NCI-H748 treated with DMSO at 0.1 percent for 48 hours (cell line): ENCODE measurements around the gene PRR13.
A peak's percentile ranks its signal among the peaks of the same experiment; 100 is the strongest.
"Not testable (repeated sequence)": the region's sequence is repeated elsewhere in the genome, so short reads cannot be mapped to it uniquely, and the experiment has no call there.

Source experiments
- DNase-seq: peaks from one replicate; lab custom pipeline; 2025; lab: John Stamatoyannopoulos, UW

PRR13 gene

DNA sequence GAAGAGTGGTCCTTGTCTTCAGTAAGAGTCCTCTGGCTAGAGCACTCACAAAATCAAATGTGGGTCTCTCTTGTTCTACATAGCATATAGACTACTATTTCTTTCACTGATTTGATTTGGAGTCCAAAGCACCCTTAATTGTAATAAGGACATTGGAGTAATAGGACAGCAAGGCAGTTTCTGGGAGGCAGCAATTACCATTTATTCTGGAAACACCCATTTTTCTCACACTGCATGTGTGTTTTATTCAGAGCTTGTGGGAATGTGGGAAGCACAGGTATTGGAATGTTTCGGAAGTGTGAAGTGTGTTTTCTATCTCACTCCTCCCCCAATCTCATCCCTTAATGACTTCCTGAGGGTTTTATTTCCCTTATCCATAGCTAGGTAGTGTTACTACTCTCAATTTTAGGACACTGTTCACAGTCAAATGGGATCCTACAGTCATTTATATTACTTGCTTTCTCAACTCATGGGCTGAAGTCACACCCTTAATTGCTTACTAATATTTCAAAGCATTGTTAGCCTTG lies 30.6 kb downstream of the PRR13 start:
- no peak for DNase-seq

DNA sequence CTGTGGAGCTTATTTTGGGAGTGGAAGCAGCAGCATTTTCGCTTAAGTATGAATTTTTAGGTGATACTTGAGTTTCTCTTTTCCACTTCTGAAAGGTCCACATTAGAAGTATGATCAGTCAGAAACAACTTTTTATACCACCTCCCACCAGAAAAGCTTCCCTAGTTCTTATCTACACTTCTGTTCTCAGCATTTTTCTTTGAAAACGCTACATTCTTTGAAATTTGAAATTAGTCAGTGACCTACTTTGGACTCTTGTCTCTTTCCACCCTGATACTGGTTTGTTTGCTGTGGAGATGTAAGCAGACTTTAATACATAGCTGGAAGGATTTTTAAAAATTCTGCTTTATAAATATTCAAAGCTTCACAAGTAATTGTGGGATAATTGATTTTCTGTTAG lies 32.5 kb downstream of the PRR13 start:
- no peak for DNase-seq

DNA sequence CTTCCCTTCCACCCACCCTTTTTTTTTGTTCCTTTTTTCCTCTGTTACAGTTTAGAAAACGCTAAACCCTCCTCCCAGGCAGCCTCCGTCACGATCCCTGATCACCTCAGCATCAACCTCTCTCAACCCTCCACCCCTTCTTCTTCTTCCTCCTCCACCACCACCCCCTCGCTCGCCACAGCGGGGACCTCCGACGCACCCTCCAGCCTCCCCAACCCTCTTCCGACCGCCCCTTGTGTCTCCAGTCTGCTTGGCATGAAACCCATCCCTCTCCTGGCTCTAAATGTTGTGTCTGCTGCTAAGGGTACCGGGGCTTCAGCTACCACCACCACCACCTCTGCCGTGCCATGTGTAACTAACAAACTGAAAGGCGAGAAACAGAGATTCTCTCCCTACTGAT lies 33.3 kb downstream of the PRR13 start:
- DNase-seq, result no peak

DNA sequence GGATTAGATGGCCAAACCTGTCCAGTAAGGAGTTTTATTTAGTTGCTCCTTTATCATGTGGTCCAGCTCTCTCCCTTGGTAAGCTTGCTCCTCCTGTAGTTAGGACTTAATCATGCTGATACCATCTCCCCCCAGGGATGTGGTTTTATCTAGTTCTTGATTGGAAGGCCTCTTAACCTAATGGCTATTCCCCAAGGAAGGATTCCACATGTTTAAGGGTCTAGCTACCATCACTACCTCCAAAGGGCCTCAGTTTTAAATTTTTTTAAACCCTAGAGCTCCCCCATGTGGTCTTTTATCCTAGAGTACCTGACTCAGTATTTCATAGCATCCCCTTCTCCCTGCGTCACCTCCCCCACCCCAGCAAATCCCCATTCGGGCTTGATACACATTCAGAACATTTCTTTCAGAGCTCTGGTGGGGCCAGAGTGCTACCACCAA lies 35.3 kb downstream of the PRR13 start:
- no peak for DNase-seq

DNA sequence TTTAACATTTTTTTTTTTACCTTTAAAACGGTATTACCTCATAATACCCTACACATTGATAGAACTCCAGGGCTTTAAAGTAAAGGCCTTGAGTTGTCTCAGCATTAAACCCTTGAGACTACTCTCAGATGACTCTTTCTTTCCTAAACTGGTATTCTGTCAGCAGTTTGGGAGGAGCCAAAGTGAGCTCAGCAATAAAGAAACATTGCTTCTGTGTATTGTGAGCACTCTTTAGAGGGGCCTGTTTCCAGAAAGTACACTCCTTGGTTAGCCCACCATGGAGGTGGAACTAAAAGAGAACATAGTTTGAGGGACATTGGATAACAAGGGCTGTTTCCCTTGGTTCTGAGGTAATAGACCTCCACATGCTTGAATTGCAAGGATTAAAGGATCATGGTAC lies 37.3 kb downstream of the PRR13 start:
- DNase-seq, result no peak

DNA sequence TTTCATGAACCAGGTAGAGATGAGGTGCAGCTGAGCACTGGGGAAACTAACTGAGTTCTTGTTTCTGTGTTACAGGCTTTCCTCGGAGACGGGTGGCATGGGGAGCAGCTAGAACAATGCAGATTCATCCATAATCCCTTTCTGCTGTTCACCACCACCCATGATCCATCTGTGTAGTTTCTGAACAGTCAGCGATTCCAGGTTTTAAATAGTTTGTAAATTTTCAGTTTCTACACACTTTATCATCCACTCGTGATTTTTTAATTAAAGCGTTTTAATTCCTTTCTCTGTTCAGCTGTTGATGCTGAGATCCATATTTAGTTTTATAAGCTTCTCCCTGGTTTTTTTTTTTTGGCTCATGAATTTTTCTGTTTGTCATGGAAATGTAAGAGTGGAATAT lies 37.8 kb downstream of the PRR13 start:
- no peak for DNase-seq

DNA sequence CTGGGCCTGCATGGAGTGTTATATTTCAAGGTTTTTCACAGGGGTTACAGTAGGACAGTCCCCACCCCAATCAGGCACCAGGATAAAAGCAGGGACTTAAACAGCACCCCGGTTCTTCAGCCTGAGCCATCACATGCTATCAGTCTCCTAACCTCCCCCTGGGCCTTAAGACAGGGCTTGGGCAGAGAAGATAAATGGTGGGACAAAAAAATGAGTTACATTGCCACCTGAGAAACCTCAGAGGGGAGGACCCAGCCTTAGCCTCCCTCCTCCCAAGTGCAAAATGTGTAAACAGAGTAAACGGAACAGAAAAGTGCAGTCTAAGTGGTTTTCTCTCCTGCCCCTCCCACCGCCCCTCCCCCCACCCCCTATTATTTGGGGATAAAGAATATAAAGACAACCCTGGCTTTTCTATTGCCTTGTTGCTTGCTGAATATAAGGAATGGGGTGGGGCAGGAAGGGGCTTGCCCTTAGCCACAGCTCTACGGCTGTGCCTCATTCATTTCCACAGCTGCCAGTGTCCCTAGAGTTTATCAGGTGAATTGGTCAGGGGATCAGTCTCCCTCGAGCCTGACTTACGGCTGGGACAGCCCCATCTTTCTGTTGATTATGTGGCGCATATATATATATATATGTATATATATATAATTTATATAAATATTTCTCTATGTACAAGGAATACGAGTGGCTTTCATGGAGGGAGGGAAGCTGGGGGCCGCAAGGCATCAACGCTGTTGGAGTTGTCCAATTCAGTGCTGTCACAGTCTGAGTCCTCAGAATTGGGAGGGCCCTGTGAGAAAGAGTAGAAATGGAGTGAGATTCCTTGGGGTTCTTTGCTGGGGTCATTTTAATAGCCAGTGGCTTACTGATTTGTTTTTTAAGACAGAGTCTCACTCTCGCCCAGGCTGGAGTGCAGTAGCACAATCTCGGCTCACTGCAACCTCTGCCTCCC lies 39.2 kb downstream of the PRR13 start:
- DNase-seq, result no peak

DNA sequence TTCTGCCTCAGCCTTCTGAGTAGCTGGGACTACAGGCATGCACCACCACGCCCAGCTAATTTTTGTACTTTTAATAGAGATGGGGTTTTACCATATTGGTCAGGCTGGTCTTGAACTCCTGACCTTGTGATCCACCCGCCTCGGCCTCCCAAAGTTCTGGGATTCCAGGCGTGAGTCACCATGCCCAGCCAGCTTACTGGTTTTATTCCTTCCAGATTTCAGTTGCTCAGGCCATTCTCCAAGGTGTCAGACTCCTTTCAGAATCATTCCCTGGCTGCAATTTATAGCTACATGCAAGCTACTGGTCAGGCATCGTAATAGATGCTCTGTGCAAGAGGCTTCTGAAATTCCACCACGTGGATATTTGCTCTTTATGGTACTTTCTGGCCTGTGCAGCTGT lies 39.9 kb downstream of the PRR13 start:
- not testable (repeated sequence) for DNase-seq

DNA sequence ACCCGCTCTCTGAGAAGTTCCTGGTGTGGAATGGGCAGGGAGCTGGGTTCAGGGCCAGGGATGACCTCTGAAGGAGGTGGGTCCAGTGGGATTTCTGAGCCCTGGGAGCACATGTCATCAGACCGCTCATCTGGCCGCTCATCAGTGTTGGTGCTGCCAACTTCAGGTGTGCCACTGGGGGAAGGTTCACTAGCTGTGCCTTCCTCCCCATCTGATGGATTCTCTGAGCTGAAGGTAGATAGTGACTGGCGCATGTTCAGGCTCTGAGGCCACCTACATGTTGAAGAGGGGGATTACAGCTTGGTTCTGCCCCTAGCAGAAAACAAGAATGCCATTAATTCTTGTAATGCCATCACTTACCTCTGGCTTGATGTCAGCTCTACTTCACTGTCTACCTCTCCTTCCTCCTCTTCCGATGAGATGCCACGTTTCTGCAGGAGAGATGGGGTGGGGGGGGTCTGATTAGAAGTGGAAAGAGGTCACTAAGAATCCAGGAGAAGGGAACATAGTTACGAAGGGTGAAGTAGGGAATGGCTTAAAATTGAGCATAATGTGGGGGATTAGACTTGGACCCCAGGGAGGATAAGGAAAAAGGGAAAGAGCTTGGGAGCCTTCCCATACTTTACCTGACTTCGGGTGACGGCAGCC lies 40.5 kb downstream of the PRR13 start:
- no peak for DNase-seq

DNA sequence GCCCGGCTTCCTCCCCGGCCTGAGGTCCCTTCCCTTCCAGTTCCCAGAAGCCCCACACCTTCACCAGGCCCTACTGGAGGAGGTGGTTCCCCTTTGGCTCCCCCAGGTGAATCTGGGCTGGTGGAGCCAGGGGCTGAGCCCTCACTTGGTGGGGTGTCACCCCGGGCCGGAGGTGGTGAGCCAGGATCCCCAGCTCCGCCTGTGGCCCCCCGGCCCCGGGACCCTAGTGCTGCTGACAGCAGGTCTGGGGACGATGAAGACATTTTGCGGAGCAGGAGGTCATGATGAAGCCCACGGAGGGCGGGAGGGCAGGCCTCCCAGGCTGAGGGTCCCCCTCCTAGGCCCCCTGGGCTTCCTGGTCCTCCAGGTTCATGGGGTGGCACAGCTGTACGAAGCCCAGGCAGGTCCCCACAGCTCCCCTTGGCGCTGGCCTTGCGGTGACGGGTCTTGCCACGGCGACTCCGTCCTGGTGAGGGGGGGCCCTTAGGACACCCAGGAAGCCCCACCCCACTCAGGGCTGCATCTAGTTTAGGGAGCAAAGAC lies 41.2 kb downstream of the PRR13 start:
- DNase-seq, result no peak

DNA sequence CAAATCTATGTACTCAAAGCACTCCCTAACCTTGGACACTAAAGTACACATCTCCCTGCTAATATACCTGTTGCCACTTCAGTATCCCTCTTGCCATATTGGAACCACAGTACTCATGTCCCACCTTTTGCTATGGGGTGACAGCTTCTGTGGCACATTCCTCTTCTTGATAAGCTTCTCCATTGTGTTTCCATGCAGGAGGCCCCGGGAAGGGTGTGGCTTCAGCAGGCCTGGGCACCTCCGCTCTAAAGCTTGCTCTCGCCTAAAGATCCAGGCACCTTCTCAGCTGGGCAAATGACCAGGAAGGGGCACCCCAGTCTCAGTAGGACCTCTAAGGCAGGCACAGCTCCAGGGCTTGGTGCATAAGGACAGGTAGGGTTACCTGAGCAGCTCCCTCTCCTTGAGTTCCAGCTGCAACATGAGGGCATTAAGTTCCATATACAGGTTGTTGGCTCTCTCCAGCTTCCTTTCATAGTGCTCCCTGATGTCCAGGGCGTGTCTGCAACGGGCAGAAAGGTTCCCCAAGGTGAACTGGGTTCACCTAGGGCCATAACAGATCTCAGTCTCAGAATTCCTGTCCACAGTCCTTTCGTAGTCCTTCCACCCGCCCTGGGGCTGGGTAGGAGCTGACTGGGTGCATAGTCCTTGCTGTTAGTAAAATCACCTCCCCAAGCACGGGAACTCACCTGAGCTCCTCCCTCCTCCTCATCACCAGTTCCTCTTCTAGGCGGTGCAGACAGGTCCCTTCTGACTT lies 41.9 kb downstream of the PRR13 start:
- DNase-seq, result no peak

DNA sequence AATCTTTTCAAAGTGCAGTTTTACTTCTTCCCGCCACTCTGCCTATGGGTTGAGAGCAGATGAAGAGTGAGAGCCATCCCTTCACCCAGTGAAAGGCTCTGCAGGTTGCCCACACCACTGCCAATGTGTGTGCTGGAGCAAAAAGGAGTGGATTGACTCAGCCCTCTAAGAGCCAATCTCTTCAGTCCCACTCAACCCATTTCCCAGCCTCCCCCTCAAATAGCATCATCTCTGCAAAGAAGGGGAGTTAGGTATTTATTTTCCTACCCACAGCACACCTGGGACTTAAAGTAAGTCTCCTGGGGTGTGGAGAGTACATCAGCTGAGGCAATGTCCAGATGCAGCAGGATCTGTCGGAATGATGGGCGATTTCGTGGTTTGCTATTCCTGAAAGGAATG lies 42.4 kb downstream of the PRR13 start:
- no peak for DNase-seq

DNA sequence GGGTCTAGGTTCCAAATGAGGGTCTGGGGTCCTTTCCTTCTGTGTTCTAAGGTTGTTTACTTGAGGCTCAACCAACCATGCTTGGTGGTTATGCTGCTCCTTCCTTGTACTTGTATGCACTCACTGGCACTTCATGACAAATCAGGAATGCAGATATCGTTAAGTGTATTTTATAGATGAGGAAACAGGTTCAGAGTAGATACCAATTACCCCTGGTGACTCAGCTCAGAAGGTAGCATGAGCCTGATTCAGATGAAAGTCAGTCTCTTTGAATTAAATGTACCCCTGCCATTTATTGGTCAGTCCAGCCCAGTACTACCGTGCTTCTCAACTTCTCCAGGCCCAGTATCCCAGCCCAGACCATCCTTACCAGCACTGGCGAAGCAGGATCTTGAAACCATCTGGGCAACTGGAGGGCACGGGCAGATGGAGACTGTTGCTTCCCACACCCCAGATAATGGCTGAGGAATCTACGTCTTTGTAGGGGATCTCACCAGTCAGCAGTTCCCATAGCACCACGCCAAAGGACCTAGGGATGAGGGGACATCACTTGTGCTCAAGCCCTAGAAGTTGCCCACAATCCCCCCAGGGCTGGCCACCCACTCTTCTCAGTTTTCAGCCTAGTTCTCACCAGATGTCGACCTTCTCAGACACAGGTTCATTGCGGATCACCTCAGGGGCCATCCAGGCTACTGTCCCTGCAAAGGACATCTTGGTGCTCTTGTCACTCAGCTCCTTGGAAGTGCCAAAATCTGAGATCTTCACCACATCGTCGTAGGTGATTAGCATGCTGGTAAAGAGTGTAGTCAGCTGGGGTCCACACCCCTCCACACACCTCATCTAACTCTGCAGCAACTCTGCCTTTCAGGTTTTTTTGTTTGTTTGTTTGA lies 43.4 kb downstream of the PRR13 start:
- no peak for DNase-seq

DNA sequence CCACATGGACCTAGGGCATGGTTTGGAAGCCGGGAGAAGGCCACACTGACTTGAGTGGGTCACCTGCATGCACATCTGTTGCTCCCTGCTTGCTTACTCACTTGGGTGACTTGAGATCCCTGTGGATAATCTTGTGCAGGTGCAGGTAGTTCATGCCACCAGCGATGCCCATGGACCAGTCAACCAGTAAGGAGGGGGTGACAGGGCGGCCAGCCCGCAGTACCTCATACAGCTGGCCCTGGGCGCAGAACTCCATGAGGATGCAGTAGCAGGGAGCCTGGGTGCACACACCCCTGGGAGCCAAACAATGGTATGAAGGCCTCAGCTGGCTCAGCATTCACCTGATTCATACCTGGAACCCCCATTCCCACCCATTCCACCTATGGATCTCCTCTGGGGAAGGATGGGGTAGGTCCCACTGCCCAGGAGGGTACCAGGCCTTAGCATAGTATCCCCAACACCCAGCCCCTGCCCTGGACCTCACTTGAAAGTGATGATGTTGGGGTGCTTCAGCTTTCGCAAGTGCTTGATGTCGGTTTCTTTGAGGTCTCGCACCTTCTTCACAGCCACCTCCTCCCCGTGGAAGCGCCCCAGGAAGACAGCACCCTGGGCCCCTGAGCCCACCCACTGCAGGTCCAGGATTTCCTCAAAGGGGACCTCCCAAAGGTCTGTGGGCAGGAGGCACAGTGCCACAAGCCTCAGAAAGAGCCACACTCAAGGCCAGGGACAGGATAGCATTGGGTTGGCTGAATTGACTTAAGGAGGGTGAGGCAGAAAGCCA lies 44.6 kb downstream of the PRR13 start:
- DNase-seq, result no peak

DNA sequence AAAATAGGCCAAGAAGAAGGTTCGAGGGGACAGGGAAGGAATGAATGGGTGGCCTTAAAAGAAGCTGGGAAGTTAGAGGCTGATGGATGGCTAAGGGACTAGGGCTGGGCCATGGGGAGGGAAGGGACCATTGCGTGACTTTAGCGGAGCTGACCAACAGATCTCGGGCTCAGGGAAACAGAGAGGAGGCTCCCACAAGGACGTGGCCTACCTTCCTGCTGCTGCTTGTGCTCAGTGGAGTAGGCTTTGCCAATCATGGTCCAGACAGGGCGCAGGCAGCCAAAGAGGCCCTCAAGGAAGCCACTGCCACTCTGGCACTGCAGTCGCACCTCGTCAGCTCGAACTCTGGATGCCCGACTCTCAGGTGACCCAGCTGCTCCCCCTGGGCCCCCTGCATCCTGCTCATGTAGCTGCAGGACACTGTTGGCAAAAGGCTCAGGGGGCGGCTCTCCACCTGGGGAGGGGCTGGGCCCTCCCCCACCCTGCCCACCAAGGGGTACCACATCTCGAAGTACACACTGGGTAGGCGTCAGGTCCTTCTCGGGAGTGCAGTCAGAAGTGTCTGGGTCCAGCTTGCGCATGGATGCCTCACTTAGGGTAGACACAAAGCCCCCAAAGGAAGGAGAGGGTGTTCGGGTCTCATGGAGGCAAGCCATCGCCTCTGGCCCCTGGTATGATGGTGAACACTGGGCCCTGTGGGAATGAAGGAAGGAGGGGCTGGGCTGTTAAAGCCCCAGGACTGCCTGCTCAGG lies 45.4 kb downstream of the PRR13 start:
- DNase-seq, result no peak

DNA sequence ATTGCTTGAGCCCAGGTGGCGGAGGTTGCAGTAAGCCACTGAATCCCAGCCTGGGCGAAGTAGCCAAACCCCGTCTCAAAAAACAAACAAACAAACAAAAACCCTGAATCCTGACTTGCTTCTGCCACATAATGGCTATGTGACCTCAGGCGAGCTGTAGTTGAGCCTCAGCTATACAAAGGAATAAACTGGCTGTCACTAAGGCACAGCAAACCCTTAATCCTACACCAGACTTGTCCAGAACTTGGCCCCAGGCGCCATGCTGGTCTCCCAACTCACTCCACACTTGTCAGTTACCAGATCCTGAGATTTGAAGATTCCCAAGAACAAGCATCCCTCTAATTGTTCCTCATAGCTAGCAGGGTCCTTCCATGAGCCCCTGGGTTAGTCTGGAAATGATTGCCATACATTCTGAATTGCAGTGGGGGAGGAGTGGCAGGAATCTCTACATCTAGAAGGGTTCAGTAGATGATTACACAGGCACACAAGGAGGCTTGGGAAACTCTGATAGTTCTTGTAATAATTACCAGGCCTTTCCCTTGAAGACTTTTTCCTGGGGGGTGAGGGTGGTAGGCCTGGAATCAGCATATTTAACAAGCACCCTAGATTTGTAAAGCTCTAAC lies 47.8 kb downstream of the PRR13 start:
- no peak for DNase-seq

DNA sequence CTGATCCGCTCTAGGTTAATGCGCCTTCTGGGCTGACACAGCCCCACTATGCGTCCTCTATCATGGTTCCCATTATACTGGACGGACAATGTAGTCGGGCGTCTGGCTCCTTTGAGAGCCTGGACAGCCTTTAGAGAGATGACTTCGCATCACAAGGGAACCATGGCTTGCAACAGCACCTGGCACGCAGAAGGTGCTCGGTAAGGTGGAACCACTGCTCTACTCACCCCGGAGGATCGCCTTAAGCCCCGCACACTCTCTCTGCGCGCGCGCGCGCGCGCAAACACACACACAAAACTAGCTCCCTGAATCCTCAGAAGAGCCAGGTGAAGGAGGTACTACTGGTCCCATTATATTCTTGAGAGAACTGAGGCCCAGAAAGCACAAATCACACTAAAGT lies 50.7 kb downstream of the PRR13 start:
- no peak for DNase-seq

DNA sequence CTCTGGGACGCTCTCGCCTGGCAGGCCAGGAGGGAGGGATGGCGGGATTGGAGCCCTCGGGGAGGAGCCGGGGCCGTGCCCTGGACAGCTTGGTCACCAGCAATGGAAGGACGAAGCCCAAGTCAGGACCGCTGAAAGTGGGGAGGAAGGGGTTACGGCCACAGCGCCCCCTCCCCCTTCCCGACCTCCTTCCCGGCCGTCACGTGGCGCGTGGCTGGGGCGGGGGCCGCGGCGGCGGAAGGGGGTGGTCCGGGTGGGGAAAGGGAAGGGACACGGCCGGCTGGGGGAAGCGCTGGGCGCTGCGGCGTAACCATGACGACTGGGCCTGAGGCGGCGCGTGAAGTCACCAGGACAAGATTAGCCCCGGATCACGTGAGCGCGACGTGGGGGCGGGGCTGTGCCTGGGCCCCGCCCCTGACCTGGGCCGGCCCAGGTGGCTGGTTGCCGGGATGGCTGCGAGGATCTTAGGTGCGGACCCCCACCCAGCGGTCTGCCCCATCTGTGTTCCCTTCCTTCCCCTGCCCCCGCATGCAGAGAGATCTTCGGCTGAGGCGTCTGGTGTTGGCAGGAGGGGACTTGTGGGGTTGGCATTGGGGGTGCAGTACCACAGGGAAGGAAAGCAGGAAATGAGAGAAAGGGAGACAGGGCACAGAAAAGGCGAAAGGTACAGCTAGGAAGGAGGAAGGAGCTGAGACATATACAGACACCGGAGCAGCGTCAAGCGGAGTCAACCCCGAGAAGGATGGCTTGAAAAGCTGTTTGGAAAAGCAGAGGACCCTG lies 51.5 kb downstream of the PRR13 start:
- peak; percentile 87 for DNase-seq
